Gastrocnemius medialis (tissue), 4 donors: Measurements from ENCODE around the gene PPRC1.

Experiments
- CTCF ChIP-seq, 5 experiments: fragments of 450-650 bp in 3 of 5; fragments of 200-600 bp in 2 of 5; sonication (generic) in 2 of 5; IDR thresholded peaks in 4 of 5; conservative IDR thresholded peaks in 1 of 5; 1 replicate in 4 of 5; 2 replicates in 1 of 5; pipeline ENCODE4 v1.5.1; 2016 to 2019; ENCODE audit warnings: antibody characterized with exemption in 5 of 5, mild to moderate bottlenecking in 3 of 5, moderate library complexity in 3 of 5
- POLR2A ChIP-seq, 2 donors: fragments of 450-650 bp; IDR thresholded peaks; one replicate each; pipeline ENCODE4 v1.6.1; 2017; ENCODE audit warnings: antibody characterized with exemption in 2 of 2, mild to moderate bottlenecking in 2 of 2, moderate library complexity in 2 of 2

- TF ChIP-seq POLR2A (IDR thresholded peaks at IDR 0.05) (no peak), CTCF (IDR thresholded peaks at IDR 0.05 in 4 of 5, conservative IDR thresholded peaks at IDR 0.05 in 1 of 5) (no peak)
These were observed 14.0 kb upstream of the PPRC1 start for GRCh38 chr10:102118867-102119266.
